GM21529 (cell line): ENCODE measurements around the gene BCL6.
"Not testable (repeated sequence)": the region's sequence is repeated elsewhere in the genome, so short reads cannot be mapped to it uniquely, and the experiment has no call there.

Experiments
- ATAC-seq: cut with Tn5 transposase; IDR thresholded peaks from one replicate; pipeline ENCODE4 v1.9.1; 2021; ENCODE audit not compliant: unreplicated experiment

The BCL6 gene

DNA sequence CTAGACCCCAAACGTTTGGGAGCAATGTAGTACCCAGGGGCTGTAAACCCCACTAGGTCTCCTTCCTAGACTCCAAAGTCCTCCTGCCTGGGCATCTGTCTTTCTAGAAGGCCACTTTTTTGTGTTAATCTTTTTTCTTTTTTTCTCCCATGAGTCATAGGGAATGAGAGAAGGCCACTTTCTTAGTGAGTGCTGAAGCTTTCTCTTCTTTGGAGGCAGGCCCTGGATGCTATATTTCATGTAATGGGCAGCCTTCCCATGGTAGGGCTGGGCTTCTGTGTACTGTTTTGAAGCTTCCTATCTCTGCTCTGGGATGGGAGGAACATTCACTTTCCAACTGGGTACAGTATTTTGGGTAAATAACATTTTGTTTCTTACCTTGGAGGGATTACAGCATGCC lies 27.7 kb downstream of the BCL6 start:
- no peak for ATAC-seq

DNA sequence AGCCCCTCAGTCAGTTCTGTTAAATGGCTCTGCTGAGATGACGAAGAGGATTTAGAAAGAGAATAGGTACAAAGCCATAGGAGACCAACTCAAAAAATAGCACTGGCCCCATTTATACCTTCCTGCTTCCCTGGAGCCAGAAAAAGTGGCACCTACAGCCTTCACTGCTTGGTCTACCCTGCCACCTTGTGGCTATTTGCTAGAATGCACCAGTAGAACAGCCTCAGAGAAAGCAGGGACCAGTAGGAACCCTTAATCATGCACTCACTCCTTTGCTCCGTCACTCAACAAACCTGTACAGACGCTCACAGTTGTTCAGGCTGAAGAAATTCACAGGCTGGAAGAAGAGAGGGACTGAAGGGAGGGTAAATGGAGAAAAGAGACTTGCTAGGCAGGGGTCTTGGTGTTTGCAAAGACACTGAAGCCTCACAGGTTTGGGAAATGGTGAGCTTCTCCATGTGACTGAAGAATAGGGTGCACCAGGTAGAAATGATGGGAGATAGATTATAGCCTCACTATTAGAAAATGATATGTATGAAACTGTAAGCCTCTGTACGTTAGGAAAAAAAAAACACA lies 30.8 kb downstream of the BCL6 start:
- peak; percentile 93 for ATAC-seq

DNA sequence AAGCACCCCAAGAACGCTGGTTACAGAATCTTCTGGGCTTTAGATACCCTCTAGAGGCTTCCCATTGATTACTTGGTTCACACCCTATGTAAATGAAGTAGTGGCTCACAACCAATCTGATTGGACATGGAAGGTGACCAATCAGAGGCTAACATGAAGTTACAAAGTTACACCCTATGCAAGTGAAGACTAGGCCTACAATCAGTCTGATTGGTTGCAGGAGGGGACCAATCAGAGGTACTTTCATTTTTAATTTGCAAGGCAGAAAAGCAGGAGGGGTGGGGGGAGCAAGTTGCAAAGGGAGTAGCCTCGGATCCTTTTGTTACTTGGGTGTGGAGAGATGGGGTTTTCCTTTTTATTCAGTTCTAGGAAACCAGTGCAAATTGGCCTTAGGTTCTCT lies 31.8 kb downstream of the BCL6 start:
- no peak for ATAC-seq

DNA sequence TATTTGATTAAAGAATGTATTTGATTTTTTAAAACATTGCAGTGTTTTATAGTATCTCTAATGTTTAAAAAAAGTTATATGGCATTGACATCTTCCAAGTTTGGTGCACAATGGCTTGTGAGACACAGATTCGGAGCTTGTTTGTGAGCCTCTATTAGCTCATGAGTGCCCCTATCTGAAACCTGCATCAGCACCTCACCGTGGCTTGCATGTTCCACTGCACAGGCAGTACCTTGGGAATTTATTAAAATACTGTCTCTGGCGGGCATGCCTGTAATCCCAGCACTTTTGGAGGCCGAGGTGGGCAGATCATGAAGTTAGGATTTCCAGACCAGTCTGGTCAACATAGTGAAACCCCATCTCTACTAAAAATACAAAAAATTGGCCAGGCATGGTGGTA lies 36.1 kb downstream of the BCL6 start:
- no peak for ATAC-seq

DNA sequence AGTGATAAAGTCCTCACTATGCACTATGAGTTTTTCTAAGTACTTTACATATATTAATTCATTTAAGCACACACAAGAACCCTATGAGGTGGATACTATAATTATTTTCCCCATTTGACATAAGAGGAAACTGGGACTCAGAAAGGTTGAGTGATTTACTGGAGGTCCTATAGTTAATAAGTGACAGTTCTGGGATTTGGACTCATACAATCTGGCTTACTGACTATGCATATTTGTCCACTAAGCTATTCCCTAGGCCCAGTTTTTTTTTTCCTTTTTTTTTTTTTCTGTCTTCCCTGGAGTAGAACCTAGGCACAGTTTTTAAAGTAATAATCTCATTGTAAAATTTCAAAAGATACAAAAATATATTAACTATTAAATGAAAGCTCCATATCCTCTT lies 36.6 kb downstream of the BCL6 start:
- ATAC-seq, result no peak

DNA sequence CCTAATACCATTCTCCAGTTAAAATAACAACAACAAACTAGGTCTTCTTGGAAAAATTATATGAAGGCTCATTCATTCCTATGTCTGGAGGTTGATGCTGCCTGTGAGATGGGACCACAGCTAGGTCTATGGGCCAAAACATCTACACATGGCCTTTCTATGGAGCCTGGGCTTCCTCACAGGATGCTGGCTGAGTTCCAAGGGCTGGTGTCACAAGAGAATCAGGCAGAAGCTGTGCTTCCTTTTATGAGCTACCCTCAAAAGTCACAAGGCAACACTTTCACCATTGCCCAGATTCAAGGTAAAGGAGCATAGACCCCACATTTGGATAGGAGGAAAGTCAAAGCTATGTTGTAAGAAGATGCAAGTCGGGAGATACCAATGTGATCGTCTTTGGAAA lies 38.3 kb downstream of the BCL6 start:
- ATAC-seq, result no peak

DNA sequence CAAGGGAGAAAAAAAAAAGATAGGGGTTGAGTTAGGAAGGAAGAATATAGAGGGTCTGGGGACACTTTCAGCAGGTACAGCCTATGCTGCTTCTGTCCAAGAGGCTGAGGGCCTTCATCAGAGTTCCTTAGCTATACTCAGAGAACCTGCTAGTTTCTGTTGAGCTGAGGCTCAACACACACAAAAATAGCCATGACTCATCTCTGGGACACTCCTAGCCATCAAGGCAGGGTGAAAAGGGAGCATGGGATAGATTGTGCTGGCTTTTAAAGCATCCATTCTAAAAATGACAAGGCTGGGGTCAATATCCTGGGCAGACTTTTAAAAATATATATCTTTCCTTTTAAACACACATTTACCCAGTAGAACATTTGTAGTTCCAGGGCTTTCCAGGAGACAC lies 40.1 kb downstream of the BCL6 start:
- ATAC-seq, result no peak

DNA sequence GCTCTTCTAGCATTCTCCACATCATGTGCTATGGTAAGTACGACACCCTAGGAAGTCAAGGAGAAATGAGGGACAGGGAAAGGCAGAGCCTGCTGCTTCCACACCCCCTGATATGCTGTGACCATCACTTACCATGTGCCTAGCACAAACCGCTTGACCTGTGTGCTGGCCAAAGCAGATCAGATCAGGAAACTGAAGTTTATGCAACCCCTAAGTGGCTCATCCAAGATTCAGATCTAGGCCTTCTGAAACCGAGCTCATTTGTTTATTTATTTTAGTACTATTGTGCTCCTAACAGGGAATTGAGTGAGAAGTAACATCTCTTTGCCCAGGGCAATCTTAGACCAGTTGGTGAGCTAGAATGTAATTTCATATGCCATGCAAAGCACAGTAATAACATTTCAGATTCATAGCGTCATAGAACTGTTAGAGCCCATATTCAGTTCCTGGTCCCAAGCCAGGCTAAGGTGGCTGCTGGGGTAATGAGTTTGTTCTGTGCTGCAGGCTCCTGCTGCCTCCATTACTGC lies 42.7 kb downstream of the BCL6 start, which contains the start of gene RTP2:
Gene RTP2 (minus strand): TSS at position 51 of the 527 bp plus-strand sequence. CDS start 429 bp downstream, outside the sequence.
- no peak for ATAC-seq

DNA sequence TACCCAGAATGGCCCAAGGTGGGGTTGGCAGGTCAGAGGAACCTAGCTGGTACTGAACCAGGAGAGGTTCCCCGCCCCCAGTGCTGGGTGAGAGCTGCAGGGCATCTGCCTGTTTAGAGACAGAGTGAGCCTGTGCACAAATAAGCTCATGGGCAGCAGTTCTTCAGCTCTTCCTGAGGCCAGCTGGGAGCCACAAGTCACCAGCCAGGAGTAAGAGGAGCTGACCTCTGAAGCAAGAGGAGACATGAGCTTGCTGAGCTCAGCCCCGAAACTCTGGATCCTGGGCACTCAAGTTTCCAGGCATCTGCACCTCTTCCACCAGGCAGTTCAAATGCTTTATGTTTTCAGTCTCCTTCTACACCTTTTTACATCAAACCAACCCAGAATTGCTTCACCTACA lies 45.0 kb downstream of the BCL6 start:
- no peak for ATAC-seq

DNA sequence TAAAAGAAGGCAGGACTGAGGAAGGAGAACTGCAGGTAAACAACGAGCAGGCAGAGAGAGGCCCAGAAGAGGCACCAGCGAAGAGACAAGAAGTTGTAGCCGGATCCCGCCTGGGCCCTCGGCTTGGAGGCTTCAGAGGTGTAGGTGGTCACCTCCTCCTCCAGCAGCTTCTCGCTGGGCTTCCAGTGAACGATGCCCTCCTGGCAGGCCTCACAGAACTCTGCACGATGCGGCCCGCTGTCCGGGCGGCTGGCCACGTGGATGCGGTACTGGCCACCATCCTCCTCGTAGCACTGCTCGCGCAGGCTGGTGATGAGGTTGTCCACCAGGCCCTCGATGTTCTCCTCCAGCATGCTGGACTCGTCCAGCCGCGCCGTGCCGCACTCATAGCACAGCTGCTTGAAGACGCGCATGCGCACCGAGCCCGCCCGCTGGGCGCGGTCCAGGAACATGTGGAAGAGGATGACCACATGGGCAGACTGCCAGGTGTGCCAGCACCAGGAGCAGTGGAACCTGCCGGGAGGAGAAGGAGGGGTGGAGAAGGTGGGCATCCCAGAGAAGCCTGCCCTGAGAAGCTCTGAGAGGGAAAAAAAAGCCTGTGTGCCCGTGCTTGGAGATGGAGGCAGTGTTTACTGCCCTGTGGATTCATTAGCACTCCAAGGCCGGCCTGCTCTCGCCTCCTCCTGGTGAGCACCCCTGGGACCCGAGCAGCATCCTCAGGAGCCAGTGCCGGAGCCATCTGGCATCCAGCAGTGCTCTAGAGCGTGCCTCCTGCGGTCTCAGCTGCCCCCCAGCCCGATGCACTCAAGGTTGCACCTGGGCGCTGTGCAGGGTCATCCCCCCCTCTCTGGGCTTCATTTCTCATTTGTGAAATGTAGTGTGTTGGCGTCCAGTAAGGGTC lies 46.5 kb downstream of the BCL6 start:
- ATAC-seq, result no peak

DNA sequence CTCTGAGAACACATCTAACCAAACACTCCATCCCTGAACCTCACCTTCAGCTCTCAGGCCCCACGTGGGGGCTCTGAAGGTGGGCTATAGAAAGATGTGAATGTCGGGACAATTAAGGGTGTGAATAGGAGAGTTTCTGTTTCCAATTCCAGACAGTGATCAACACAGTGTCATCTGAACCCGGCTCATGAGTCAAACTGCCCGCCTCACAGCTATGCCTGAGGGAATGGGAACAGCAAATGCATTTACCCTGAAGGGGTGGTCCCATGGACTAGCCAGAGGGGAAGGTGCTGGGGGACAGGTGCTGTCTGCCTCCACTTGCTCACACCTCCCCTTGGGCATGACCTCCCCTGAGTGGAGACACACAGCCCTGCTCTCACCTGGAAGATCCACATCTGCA lies 49.2 kb downstream of the BCL6 start:
- ATAC-seq, result no peak

DNA sequence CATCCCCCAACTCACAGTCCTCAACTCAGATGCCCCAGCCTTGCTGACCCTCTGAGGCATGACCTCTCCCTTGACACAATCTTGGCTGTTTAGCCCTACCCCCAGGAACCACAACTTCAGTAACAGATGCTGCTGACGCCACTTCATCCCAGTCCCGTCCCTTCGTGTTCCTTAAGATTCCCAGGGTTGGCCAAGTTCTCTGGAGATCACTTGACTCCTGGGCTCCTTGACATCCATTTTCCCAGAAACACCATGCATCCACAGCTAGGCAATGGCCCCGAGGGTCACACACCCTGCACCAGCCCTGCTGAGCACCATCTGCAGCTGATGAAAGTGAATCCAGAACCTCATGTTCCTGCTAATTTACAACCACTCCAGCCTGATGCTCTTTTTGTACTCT lies 49.8 kb downstream of the BCL6 start:
- ATAC-seq, result no peak

DNA sequence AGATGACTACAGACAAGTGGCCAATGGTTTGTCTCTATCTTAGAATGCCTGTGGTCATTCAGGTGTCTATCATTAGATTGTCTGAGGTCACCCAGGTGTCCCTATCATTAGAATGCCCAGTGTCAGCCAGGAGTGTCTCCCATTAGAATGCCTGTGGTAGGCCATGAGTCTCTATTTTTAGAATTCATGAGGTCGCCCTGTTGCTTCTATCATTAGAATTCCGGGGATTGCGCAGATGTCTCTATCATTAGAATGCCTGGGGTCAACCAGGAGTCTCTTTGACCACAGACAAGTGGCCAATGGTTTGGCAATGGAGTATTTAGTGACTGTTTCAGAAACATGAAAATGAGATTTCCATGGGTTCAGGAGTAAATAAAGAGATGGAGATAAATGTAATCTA lies 50.5 kb downstream of the BCL6 start:
- no peak for ATAC-seq

DNA sequence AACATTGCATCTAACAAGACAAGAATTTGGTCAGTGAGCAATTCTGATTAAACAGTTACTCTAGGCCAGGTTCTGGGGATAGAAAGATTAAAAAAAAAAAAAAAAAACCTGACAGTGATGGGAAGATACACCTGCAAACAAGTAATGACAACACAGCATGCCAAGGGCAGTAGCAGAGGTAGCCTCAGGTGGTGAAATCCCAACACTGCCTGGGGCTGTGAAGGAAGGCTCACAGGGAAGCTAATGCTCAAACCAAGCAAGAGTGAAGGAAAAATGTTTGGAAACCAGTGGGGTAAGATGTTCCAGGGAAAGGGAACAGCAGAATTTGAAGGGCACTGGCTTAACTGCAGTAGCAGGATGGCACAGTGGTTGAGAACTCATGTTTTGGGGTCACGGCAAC lies 51.8 kb downstream of the BCL6 start:
- ATAC-seq, result no peak

DNA sequence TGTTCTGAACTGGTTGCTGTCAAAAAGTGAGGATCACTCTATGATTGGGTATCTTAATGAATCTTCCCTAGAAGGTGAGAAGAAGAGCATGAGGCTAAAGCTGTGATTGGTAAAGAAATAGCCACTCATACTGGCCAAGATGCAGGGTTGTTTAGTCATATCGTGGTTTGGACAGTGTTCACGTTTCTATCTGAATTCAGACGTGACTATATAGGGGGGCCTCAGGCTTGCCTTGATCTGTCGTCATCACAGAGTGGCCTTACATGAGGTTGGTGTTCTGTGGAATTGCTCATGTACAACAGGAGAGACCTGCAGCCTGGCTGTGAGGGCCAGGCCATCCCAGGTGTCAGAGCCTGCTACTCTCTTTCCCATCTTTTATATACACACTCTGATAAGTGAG lies 55.3 kb downstream of the BCL6 start:
- ATAC-seq, result no peak

DNA sequence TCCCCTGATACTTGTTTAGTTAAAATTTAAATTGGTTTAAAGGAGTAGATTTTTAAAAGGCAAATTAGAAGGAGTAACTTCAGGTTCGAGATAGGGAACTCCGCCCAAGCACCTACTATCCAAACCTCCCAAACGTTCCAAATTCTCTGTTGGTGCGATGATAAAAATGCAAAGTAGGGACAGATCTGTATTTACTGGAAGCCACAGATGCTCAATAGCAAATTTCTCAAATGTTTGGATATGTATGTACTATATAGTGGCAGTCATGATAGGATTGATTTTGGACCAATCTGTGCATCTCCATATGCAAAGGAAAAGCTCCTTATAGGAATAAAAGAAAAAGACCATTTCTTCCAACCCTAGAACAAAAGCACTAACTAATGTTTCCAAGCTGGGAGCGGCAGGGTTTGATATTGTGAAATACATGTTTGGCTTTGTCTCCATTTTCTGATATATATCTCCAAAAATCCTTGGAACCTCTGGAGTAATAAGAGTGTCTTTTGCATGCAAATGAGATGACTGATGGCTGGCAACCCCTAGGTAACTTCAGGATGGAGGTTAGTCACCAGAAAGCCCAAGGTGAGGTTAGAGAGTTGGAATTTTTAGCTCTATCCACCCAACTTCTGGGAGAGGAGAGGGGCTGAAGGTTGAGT lies 58.5 kb downstream of the BCL6 start:
- ATAC-seq, result no peak

DNA sequence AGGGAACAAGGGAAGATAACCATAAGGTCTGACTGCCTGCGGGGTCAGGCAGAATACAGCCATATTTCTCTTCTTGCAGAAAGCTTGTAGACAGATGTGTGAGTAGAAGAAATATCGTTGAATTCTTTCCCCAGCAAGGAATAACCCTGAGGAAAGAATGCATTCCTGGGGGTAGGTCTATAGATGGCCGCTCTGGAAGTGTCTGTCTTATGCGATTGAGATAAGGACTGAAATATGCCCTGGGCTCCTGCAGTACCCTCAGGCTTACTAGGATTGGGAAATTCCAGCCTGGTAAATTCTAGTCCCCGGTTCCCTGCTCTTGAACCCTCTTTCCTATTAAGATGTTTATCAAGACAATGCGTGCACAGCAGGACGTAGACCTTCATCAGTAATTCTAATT lies 59.3 kb downstream of the BCL6 start:
- no peak for ATAC-seq

DNA sequence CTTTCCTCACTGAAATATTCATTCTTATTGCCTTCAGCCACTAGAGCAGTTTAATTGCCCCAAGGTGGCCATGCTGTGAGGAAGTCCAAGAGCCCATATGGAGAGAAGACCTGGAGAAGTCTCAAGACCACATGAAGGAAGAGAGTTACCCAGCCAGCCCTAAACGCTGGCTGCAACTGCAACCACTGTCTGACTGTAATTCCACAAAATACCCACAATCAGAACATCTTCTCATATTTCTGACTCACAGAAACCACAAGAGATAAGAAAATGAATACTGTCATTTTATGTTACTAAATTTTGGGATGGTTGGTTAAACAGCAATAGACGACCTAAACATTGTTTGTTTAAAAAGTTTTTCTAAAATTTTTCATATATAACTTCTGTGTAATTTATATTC lies 60.4 kb downstream of the BCL6 start:
- no peak for ATAC-seq

DNA sequence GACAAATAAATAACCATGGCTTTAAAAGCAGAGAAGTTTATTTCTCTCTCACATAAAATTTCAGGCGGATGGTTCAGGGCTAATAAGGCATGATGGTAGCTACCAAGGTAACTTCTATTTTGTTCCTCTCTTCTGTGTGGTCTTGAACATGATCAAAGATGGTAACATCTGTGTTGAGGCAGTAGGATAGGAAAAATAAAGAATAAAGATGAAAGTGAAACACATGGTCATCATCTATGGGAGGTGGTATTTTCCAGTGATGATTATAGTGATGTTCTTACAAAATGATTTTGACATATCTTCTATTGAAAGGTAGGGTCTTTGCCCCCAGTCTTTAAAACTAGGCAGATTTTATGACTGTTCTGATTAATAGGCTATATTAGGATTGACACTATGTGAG lies 60.8 kb downstream of the BCL6 start:
- ATAC-seq, result no peak

DNA sequence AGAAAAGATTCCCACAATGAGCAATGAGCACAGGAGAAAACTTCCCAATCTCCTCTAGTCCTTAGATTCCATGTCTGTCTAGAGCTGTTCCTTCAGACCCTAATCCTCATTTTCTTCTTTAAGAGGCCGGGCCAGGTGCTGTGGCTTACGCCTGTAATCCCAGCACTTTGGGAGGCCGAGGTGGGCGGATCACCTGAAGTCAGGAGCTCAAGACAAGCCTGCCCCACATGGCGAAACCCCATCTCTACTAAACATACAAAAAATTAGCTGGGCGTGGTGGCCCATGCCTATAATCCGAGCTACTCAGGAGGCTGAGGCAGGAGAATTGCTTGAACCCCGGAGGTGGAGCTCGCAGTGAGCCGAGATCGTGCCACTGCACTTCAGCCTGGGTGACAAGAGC lies 63.5 kb downstream of the BCL6 start:
- not testable (repeated sequence) for ATAC-seq

DNA sequence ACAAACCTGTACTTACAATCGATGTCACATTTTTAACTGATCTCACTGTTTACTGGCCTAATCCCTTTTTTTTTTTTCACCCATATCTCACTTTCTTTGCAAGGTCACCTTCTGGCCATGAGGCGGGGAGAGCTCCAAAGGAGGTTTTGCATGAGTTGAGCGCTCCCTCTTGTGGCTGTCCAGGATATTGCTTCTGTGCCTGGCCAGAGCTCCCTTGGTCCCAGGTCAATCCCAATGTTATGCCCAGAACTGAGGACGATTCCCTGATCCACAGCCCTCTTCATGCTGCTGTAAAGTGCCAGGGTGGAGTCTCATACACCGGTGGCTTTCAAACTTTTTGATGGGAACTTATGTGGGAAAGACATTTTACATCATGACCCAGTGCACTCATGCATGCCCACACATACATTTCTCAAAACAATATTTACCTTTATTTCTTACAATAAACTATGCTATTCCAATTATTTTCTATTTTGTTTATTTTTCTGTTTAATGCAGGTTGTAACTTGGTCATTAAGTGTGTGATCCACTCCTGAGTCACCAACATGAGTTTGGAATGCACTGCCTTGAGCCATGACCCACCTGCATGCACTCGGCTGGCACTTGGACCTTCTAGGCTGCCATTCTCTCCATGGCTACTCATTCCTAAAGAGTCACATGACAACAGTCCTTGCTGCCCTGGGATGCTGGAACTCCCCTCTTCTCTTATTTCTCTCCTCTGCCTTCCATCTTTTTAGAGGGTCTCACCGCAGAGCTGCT lies 65.5 kb downstream of the BCL6 start:
- ATAC-seq, result peak; percentile 85
